Lower leg skin (tissue), 3 donors: ENCODE measurements around the gene EHBP1.

ENCODE experiments used
- CTCF ChIP-seq, 3 donors: fragments of 450-650 bp; IDR thresholded peaks; one replicate each; pipeline ENCODE4 v1.5.1; 2016; ENCODE audit warnings: antibody characterized with exemption in 3 of 3, mild to moderate bottlenecking in 3 of 3, moderate library complexity in 2 of 3
- POLR2A ChIP-seq, 2 donors: fragments of 450-650 bp; IDR thresholded peaks; one replicate each; pipeline ENCODE4 v1.6.1; 2016 to 2017; ENCODE audit warnings: antibody characterized with exemption in 2 of 2, mild to moderate bottlenecking in 1 of 2, moderate library complexity in 1 of 2

GRCh38 chr2:62724106-62724505 lies 18.6 kb downstream of the EHBP1 start:
- no peak for TF ChIP-seq CTCF (IDR thresholded peaks at IDR 0.05)
- TF ChIP-seq POLR2A (IDR thresholded peaks at IDR 0.05): no peak
